Activated B cell treated with CpG ODN at 0.5 μM for 24 hours (primary cell): ENCODE results near the gene DOK1. TPM values are rescaled to one million over a fixed set of nuclear protein-coding genes. Genes with fewer than 3 reads are reported as not detected.

Experiments used
- ATAC-seq: fragments of 200-7000 bp; cut with Tn5 transposase; one replicate; pipeline ENCODE4 v1.10.0; 2021; ENCODE audit warnings: low read depth, mild to moderate bottlenecking, moderate library complexity
- CTCF ChIA-PET: fragments of 350-600 bp; sonication (Branson Sonifier 250); formaldehyde crosslinking; loops from one replicate; lab custom pipeline; 2021; ENCODE audit warnings: antibody characterized with exemption; lab: Charles Lee
- POLR2A ChIA-PET: fragments of 350-600 bp; sonication (Branson Sonifier 250); formaldehyde crosslinking; loops from one replicate; lab custom pipeline; 2021; ENCODE audit warnings: antibody characterized with exemption; lab: Charles Lee
- DNase-seq: peaks from one replicate; pipeline ENCODE4 v3.0.0; 2022
- H3K27ac Mint-ChIP-seq: one replicate; pipeline ENCODE4 v1.8.0; 2020; ENCODE audit warnings: mixed read lengths
- H3K27me3 Mint-ChIP-seq: one replicate; pipeline ENCODE4 v1.8.0; 2021; ENCODE audit warnings: mixed read lengths
- H3K36me3 Mint-ChIP-seq: one replicate; pipeline ENCODE4 v1.8.0; 2021; ENCODE audit warnings: low read depth, mixed read lengths
- H3K4me1 Mint-ChIP-seq: one replicate; pipeline ENCODE4 v1.8.0; 2021; ENCODE audit warnings: mixed read lengths
- H3K4me3 Mint-ChIP-seq: one replicate; pipeline ENCODE4 v1.8.0; 2020; ENCODE audit warnings: mild to moderate bottlenecking, mixed read lengths
- H3K9me3 Mint-ChIP-seq: one replicate; pipeline ENCODE4 v1.8.0; 2020; ENCODE audit warnings: mixed read lengths
- intact Hi-C: fragments of 100-400 bp; cut with micrococcal nuclease; formaldehyde crosslinking; loops from one replicate; pipeline ENCODE4 v1.15.1; 2024
- total RNA-seq: library from RNA; stranded (reverse); gene quantifications from 2 replicates; pipeline ENCODE4 v1.2.3, GENCODE V29; 2022
- TF ChIP-seq, protein P1 (sequence below): fragments of 200-600 bp; IDR thresholded peaks from one replicate; pipeline ENCODE4 v1.8.0; 2022; ENCODE audit warnings: antibody characterized with exemption, mild to moderate bottlenecking

The DOK1 gene
- total RNA-seq, 1 donor from 2014 or later = 33.8 TPM

DNA sequence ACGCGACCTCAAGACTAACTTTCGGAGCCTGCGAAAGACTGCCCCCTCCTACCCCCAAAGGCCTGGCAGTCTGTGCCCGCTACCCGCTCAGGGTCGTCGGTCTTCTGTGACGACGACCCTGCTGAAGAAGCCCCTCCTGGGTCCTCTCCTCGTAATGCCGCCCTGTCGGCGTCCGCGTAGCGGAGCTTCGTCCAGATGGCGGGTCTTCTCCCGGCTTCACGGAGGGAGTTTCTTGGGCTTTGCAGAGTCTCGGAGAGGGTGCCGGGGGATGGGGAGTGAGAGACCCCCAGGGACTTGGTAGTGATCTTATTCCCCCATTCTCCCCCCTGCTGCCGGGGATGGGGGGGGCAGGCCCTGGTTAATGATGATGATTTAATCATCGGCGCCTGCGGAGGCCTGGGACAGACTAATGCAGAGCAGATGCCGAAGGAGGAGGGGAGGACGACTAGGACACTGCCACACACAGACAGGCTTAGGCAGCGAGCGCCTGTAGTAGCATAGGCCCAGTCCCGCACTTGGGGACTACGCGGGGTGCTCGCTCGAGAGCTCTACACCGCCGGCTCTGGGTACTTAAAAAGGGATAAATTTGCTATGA, 46.5 kb upstream of the DOK1 start:
- peaks cover 24% of the 10 kb centered on the region for H3K27me3 Mint-ChIP-seq
- no peak for DNase-seq
- TF ChIP-seq, protein P1, sequence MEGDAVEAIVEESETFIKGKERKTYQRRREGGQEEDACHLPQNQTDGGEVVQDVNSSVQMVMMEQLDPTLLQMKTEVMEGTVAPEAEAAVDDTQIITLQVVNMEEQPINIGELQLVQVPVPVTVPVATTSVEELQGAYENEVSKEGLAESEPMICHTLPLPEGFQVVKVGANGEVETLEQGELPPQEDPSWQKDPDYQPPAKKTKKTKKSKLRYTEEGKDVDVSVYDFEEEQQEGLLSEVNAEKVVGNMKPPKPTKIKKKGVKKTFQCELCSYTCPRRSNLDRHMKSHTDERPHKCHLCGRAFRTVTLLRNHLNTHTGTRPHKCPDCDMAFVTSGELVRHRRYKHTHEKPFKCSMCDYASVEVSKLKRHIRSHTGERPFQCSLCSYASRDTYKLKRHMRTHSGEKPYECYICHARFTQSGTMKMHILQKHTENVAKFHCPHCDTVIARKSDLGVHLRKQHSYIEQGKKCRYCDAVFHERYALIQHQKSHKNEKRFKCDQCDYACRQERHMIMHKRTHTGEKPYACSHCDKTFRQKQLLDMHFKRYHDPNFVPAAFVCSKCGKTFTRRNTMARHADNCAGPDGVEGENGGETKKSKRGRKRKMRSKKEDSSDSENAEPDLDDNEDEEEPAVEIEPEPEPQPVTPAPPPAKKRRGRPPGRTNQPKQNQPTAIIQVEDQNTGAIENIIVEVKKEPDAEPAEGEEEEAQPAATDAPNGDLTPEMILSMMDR = no peak
- peak overlapping the region; percentile 96 for H3K4me3 Mint-ChIP-seq
- H3K36me3 Mint-ChIP-seq = peaks cover 33% of the 10 kb centered on the region
- H3K4me1 Mint-ChIP-seq = peaks cover 47% of the 10 kb centered on the region
- H3K27ac Mint-ChIP-seq = peak overlapping the region; percentile 100
- POLR2A ChIA-PET = interaction anchor here (0.5 to 5.6 kb wide), 17 partner anchors 8 to 317 kb away, joined by 3 to 63 read pairs (median 7); partner anchors contain the start of genes AUP1, CCDC142, DQX1 and HTRA2
- H3K9me3 Mint-ChIP-seq = no peaks in the 10 kb centered on the region
- CTCF ChIA-PET = interaction anchor here (1.0 to 3.2 kb wide), 6 partner anchors 8 to 80 kb away, joined by 3 to 30 read pairs (median 8); partner anchors contain the start of genes CCDC142 and TTC31
- peak; percentile 10 for ATAC-seq
- intact Hi-C loops = loop anchor here (1.0 to 10.0 kb wide), 10 partner anchors 8 to 327 kb away; partner anchors contain the start of genes AUP1, DOK1, HK2 and HTRA2

DNA sequence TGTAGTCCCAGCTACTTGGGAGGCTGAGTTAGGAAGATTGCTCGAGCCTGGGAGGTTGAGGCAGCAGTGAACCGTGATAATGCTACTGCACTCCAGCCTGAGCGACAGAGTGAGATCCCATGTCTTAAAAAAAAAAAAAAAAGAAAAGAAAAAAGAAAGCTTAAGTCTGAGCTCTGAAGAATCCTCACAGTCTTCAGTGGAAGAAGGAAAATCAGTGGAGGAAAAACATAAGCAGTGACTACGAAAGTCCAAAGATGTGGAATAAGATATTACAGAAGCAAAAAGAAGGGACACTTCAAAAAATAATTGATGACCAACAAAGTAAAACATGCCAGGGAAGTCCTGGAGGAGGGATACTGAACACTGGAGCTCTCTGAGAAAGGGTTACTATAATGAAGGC, 44.2 kb upstream of the DOK1 start:
- POLR2A ChIA-PET = interaction anchor here (0.7 to 5.6 kb wide), 6 partner anchors 14 to 1452 kb away, joined by 3 to 63 read pairs (median 4); partner anchors contain the start of genes AUP1, DQX1, HTRA2 and WBP1
- ATAC-seq (no peak), DNase-seq (no peak)
- Mint-ChIP-seq H3K9me3 (no peaks in the 10 kb centered on the region), H3K4me1 (peaks cover 36% of the 10 kb centered on the region), H3K36me3 (peaks cover 21% of the 10 kb centered on the region), H3K27ac (no peak overlapping the region), H3K4me3 (no peak overlapping the region), H3K27me3 (peaks cover 20% of the 10 kb centered on the region)
- intact Hi-C loops = loop anchor here (10.0 kb wide), 1 partner anchor 335 kb away; the partner anchor contains the start of gene MOB1A
- TF ChIP-seq, protein P1 = no peak
- CTCF ChIA-PET = interaction anchor here (1.5 kb wide), 1 partner anchor 27 kb away, joined by 4 read pairs; the partner anchor contains the start of genes CCDC142 and TTC31

DNA sequence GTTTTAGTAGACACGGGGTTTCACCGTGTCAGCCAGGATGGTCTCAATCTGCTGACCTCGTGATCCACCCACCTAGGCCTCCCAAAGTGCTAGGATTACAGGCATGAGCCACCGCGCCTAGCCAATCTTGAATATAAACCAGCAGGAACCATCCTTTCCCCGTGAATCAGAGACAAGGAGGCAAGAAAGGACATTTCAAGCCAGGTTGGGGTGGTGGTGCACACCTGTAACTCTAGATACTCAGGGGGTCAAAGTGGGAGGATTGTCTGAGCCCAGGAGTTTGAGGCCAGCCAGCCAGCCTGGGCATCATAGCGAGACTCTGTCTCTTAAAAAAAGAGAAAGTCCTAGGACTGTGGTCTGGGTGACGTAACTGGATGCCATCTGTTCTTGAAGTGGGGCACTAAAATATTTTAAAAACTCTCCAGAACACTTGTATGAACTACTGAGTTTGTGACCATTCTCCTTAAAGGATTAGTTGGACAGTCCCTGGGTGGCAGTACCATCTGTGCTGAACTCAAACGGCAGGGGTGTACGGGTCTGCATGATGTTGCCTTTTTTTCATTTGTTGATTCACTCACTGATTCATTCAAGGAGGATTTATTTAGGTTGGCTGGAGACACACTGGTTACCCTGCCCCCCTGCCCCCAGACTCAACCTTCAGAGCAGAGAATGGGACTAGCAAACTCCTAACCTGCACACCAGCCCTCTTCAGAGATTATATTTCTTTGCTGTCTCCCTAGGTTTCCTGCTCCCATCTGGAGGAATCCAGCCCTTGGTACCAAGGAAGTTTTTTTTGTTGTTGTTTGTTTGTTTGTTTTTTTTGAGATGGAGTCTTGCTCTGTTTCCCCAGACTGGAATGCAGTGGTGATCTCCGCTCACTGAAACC, 43.2 kb upstream of the DOK1 start:
- peaks cover 12% of the 10 kb centered on the region for H3K36me3 Mint-ChIP-seq
- no peaks in the 10 kb centered on the region for H3K9me3 Mint-ChIP-seq
- intact Hi-C loops = loop anchor here (10.0 kb wide), 1 partner anchor 337 kb away; the partner anchor contains the start of gene MOB1A
- TF ChIP-seq, protein P1 = no peak
- peaks cover 26% of the 10 kb centered on the region for H3K27me3 Mint-ChIP-seq
- no peak overlapping the region for H3K4me3 Mint-ChIP-seq
- DNase-seq = no peak
- ChIA-PET CTCF (interaction anchor here (1.5 kb wide), 1 partner anchor 29 kb away, joined by 4 read pairs; the partner anchor contains the start of genes CCDC142 and TTC31), POLR2A (interaction anchor here (0.7 to 5.6 kb wide), 5 partner anchors 10 to 86 kb away, joined by 4 to 63 read pairs (median 4); partner anchors contain the start of genes AUP1, HTRA2 and MRPL53)
- peaks cover 40% of the 10 kb centered on the region for H3K4me1 Mint-ChIP-seq
- no peak overlapping the region for H3K27ac Mint-ChIP-seq
- no peak for ATAC-seq

DNA sequence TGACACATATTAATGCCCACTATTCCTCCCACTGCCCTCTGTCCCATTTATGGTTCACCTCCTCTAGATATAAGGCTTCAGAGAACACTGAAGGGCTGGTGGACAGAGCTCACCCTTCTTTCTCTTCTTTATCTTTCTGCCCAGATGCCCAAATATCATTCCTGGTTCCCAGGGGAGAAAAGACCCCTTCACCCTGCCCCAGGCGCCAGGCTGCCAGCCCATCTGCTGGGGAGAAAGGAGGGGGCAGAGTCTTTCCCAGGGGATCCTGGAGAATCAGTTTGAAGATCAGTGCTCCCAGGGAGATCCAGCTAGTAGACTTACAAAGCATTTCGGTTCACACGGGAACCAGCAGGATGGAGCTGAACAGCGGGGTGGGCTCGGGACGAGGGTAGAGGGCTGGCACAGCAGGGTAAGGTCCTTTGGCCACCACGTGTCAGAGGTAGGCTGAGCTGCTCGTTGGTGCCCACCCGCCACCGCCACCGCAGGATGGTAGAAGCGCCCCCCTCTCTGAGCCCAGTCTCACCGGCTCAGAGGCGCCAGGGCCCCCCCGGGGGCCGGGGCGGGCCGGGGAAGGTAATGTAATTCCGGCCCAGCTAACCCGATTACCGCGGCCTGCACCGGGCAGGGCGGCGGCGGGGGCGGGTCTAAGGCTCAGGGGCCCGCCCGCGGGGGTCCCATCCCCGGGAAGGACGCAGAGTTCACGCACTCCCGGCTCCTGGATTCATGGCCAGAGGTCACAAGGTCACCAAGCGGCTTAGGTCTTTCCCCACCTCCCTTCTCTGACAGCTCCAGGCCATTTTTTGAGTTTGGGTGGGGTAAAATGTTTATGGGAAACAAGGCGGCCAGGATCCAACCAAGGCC, 41.5 kb upstream of the DOK1 start:
- Mint-ChIP-seq H3K27me3 (peaks cover 41% of the 10 kb centered on the region), H3K36me3 (no peaks in the 10 kb centered on the region), H3K27ac (no peak overlapping the region), H3K4me3 (peak overlapping the region; percentile 28), H3K9me3 (no peaks in the 10 kb centered on the region), H3K4me1 (peaks cover 34% of the 10 kb centered on the region)
- intact Hi-C loops = loop anchor here (10.0 kb wide), 1 partner anchor 338 kb away; the partner anchor contains the start of gene MOB1A
- TF ChIP-seq, protein P1 = no peak
- ATAC-seq = no peak
- POLR2A ChIA-PET = interaction anchor here (0.7 to 3.9 kb wide), 8 partner anchors 9 to 263 kb away, joined by 3 to 18 read pairs (median 4); partner anchors contain the start of gene DQX1
- CTCF ChIA-PET = interaction anchor here (0.8 kb wide), 1 partner anchor 76 kb away, joined by 3 read pairs; no protein-coding TSS in a partner anchor
- DNase-seq = no peak
